Caco-2 (cell line): ENCODE results near the gene CFAP99. TPM values are rescaled to one million over a fixed set of nuclear protein-coding genes. Genes with fewer than 3 reads are reported as not detected.

Experiments
- BruUV-seq: library from RNA; stranded (reverse); fragments of 400-500 nt; replicated peaks from 2 replicates; lab custom pipeline; 2021; lab: Mats Ljungman, UMichigan
- CTCF ChIA-PET: fragments of 300-600 bp; sonication (Branson Sonifier 250); formaldehyde crosslinking; loops from one replicate; lab custom pipeline; 2022; ENCODE audit warnings: antibody characterized with exemption; lab: Charles Lee
- POLR2A ChIA-PET: fragments of 300-600 bp; sonication (Branson Sonifier 250); formaldehyde crosslinking; loops from one replicate; lab custom pipeline; 2022; ENCODE audit warnings: antibody characterized with exemption; lab: Charles Lee
- DNase-seq, 2 experiments: peaks; one replicate each; pipeline versions ENCODE4 v3.0.0 to v3.0.0-alpha.2; 2020 to 2022
- H3K27me3 ChIP-seq: replicated peaks from 2 replicates; pipeline ENCODE4 v1.6.0; 2011; ENCODE audit warnings: low read length; ENCODE audit not compliant: control insufficient read depth, insufficient read depth
- H3K36me3 ChIP-seq: 2 replicates; pipeline ENCODE4 v1.5.1; 2011; ENCODE audit warnings: low read length; ENCODE audit not compliant: control insufficient read depth, insufficient read depth
- H3K4me1 ChIP-seq: fragments of 250-450 bp; sonication (Bioruptor Pico); 2 replicates; pipeline ENCODE4 v1.5.1; 2020; ENCODE audit warnings: mild to moderate bottlenecking
- H3K4me3 ChIP-seq: 2 replicates; pipeline ENCODE4 v1.5.1; 2011; ENCODE audit warnings: low read depth, mild to moderate bottlenecking, control low read depth, low read length
- H3K9me3 ChIP-seq: fragments of 250-450 bp; sonication (Bioruptor Pico); 2 replicates; pipeline ENCODE4 v1.5.1; 2020; ENCODE audit warnings: mild to moderate bottlenecking, moderate library complexity
- H3K27ac Mint-ChIP-seq: one replicate; pipeline ENCODE4 v1.8.0; 2022; ENCODE audit warnings: mixed read lengths; ENCODE audit not compliant: unreplicated experiment
- H3K27me3 Mint-ChIP-seq: one replicate; pipeline ENCODE4 v1.8.0; 2022; ENCODE audit warnings: mixed read lengths; ENCODE audit not compliant: insufficient read depth, unreplicated experiment
- H3K36me3 Mint-ChIP-seq: one replicate; pipeline ENCODE4 v1.8.0; 2022; ENCODE audit warnings: mild to moderate bottlenecking, mixed read lengths; ENCODE audit not compliant: insufficient read depth, unreplicated experiment
- H3K4me1 Mint-ChIP-seq: one replicate; pipeline ENCODE4 v1.8.0; 2022; ENCODE audit warnings: low read depth, mixed read lengths; ENCODE audit not compliant: unreplicated experiment
- H3K4me3 Mint-ChIP-seq: one replicate; pipeline ENCODE4 v1.8.0; 2022; ENCODE audit warnings: mild to moderate bottlenecking, moderate library complexity, mixed read lengths; ENCODE audit not compliant: unreplicated experiment
- H3K9me3 Mint-ChIP-seq: one replicate; pipeline ENCODE4 v1.8.0; 2022; ENCODE audit warnings: mixed read lengths; ENCODE audit not compliant: unreplicated experiment
- CTCF ChIP-seq, 2 experiments: fragments of 200-600 bp in 1 of 2; IDR thresholded peaks; 1 replicate in 1 of 2; 2 replicates in 1 of 2; pipeline versions ENCODE4 v1.5.1 to v1.8.0; 2011 to 2022; ENCODE audit warnings: antibody characterized with exemption in 1 of 2, control low read depth in 1 of 2, inconsistent platforms in 1 of 2, low read depth in 1 of 2, low read length in 1 of 2, mild to moderate bottlenecking in 1 of 2, moderate library complexity in 1 of 2; ENCODE audit not compliant: insufficient read depth in 1 of 2, severe bottlenecking in 1 of 2, unreplicated experiment in 1 of 2
- intact Hi-C: fragments of 100-400 bp; cut with micrococcal nuclease; formaldehyde crosslinking; loops from one replicate; pipeline ENCODE4 v1.10.0; 2022; ENCODE audit not compliant: unreplicated experiment
- total RNA-seq: library from RNA; stranded (reverse); gene quantifications from 2 replicates; pipeline ENCODE4 v1.2.3, GENCODE V29; 2022

CFAP99 gene
- total RNA-seq, 1 experiment from 2014 or later = not detected

GRCh38 chr4:2507259-2507658 lies 88.5 kb downstream of the CFAP99 start:
- BruUV-seq = no TSS peak
- H3K36me3 Mint-ChIP-seq = peaks cover 74% of the 10 kb centered on the region
- no peaks in the 10 kb centered on the region for H3K9me3 Mint-ChIP-seq
- no peaks in the 10 kb centered on the region for H3K9me3 ChIP-seq
- H3K4me3 Mint-ChIP-seq = no peak overlapping the region
- no peaks in the 10 kb centered on the region for H3K27me3 Mint-ChIP-seq
- no peaks in the 10 kb centered on the region for H3K4me1 ChIP-seq
- ChIA-PET POLR2A (no interaction called here), CTCF (interaction anchor here (1.0 kb wide), 1 partner anchor 28 kb away, joined by 3 read pairs; no protein-coding TSS in a partner anchor)
- TF ChIP-seq CTCF (IDR thresholded peaks at IDR 0.05; ENCODE audit: insufficient read depth in 1 of 2, low read depth in 1 of 2, low read length in 1 of 2, severe bottlenecking in 1 of 2, unreplicated experiment in 1 of 2) = no peak
- no peak overlapping the region for H3K4me3 ChIP-seq
- DNase-seq = no peak
- H3K4me1 Mint-ChIP-seq = no peaks in the 10 kb centered on the region
- H3K27ac Mint-ChIP-seq = no peak overlapping the region
- H3K36me3 ChIP-seq = no peaks in the 10 kb centered on the region; the same call in 1 of the 2 replicates
- intact Hi-C loops = no loop called here
- H3K27me3 ChIP-seq = no peaks in the 10 kb centered on the region

GRCh38 chr4:2507855-2508254 lies 89.1 kb downstream of the CFAP99 start:
- BruUV-seq = no TSS peak

More at GRCh38 chr4:2507855-2508254, 89.1 kb downstream of the CFAP99 start:
- no peak for TF ChIP-seq CTCF (IDR thresholded peaks at IDR 0.05; ENCODE audit: insufficient read depth in 1 of 2, low read depth in 1 of 2, low read length in 1 of 2, severe bottlenecking in 1 of 2, unreplicated experiment in 1 of 2)
- no peak overlapping the region for H3K4me3 Mint-ChIP-seq
- no peaks in the 10 kb centered on the region for H3K4me1 ChIP-seq
- POLR2A ChIA-PET = no interaction called here
- H3K27me3 Mint-ChIP-seq = no peaks in the 10 kb centered on the region
- no peaks in the 10 kb centered on the region for H3K4me1 Mint-ChIP-seq
- H3K36me3 ChIP-seq = no peaks in the 10 kb centered on the region; the same call in 1 of the 2 replicates
- H3K27me3 ChIP-seq = no peaks in the 10 kb centered on the region
- H3K36me3 Mint-ChIP-seq = peaks cover 77% of the 10 kb centered on the region
- no peaks in the 10 kb centered on the region for H3K9me3 ChIP-seq
- no peak overlapping the region for H3K4me3 ChIP-seq
- H3K27ac Mint-ChIP-seq = no peak overlapping the region
- CTCF ChIA-PET = interaction anchor here (1.0 kb wide), 1 partner anchor 27 kb away, joined by 3 read pairs; no protein-coding TSS in a partner anchor
- intact Hi-C loops = no loop called here
- H3K9me3 Mint-ChIP-seq = no peaks in the 10 kb centered on the region
- DNase-seq = no peak
